Ovary (tissue), 3 donors: ENCODE results near the gene VAV2.

Experiments used
- CTCF ChIP-seq, 3 donors: fragments of 450-650 bp in 2 of 3; fragments of 200-600 bp in 1 of 3; IDR thresholded peaks; one replicate each; pipeline versions ENCODE4 v1.5.1 to v1.8.0; 2016 to 2022; ENCODE audit warnings: antibody characterized with exemption in 3 of 3, mild to moderate bottlenecking in 1 of 3
- EP300 ChIP-seq: sonication (generic); formaldehyde crosslinking; IDR thresholded peaks from one replicate; pipeline ENCODE4 v1.6.1; 2017; ENCODE audit warnings: antibody characterized with exemption
- donor health status: DM: no; HTN: no; CAD: no.

DNA sequence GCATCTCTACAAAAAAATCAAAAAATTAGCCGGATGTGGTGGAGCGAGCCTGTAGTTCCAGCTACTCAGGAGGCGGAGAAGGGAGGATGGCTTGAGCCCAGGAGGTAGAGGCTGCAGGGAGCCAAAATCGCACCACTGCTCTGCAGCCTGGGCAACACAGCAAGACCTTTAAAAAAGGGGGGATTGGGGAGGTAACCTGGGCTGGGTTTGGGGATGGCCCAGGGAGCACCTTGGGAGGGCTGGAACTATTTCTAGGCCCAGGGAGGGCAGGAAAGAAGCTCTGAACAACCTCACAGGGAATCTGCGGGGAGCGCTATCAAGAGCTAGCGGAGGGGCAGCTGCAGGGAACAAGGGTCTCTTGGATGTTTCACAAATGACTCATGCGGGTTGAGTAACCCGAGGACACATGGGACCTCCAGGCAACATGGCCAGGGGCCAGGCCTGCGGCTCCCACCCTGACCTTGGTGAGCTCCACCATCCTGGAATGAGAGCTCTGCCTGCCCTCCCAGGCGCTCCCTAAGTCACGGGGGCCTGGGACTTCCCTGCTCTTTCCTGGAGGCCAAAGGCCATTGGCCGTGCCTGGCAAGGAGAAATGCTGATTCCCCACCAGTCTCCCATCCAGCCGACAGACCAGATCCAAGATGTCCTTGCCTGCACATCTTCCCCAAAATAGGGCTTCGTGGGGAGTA lies 277.4 kb downstream of the VAV2 start:
- TF ChIP-seq CTCF (IDR thresholded peaks at IDR 0.05) (no peak), EP300 (no peak)
